Pancreas (tissue), 10 donors: ENCODE measurements around the gene RAB12. TPM values are rescaled to one million over a fixed set of nuclear protein-coding genes. Genes with fewer than 3 reads are reported as not detected.
A peak's percentile ranks its signal among the peaks of the same experiment; 100 is the strongest.

Source experiments
- ATAC-seq, 4 donors: fragments of 200-7000 bp; cut with Tn5 transposase; one replicate each; pipeline versions ENCODE4 v1.8.0 to v1.9.1; 2020; ENCODE audit warnings: mild to moderate bottlenecking in 4 of 4, moderate library complexity in 4 of 4
- DNase-seq, 6 donors: peaks; one replicate each; pipeline ENCODE4 v3.0.0-alpha.2; 2020
- FAIRE-seq: peaks from 2 replicates; lab custom pipeline; 2012; peaks lifted over from hg19 to GRCh38; lab: Jason Lieb, UNC
- H3K27ac ChIP-seq, 4 donors: fragments of 200-600 bp; sonication (generic); 1 replicate in 3 of 4; 2 replicates in 1 of 4; pipeline versions ENCODE4 v1.5.0 to v1.8.0; 2020
- H3K27me3 ChIP-seq, 4 donors: fragments of 200-600 bp; one replicate each; pipeline ENCODE4 v1.8.0; 2021
- H3K36me3 ChIP-seq, 3 donors: fragments of 200-600 bp; sonication (generic) in 1 of 3; one replicate each; pipeline versions ENCODE4 v1.5.0 to v1.8.0; 2020 to 2021
- H3K4me1 ChIP-seq, 3 donors: fragments of 200-600 bp; one replicate each; pipeline ENCODE4 v1.8.0; 2021
- H3K4me3 ChIP-seq, 4 donors: fragments of 200-600 bp; sonication (generic) in 2 of 4; one replicate each; pipeline versions ENCODE4 v1.5.0 to v1.8.0; 2020 to 2021
- H3K9me3 ChIP-seq, 4 donors: fragments of 200-600 bp; one replicate each; pipeline ENCODE4 v1.8.0; 2021
- CTCF ChIP-seq, 4 donors: fragments of 200-600 bp; sonication (generic) in 3 of 4; IDR thresholded peaks; one replicate each; pipeline versions ENCODE4 v1.5.0 to v1.8.0; 2021; ENCODE audit warnings: antibody characterized with exemption in 4 of 4
- WGBS, 2 donors: extraction: QIAGEN DNeasy Blood & Tissue Kit; methylation state at CpG; one replicate each; pipeline ENCODE4 v1.1.7; 2013; 5-methylcytosine and 5-hydroxymethylcytosine counted together
- intact Hi-C, 3 donors: fragments of 100-400 bp; cut with DNase I; formaldehyde crosslinking; loops; one replicate each; pipeline versions ENCODE4 v1.11.1 to v1.14.2; 2022
- polyA plus RNA-seq, 2 donors: library from polyadenylated mRNA; stranded (reverse); fragments of 200-250 nt; gene quantifications; one replicate each; pipeline ENCODE4 v1.2.3, GENCODE V29; 2013
- total RNA-seq, 6 donors: library from RNA; stranded (reverse); fragmentation: NEBNext Ultra II Directional in 4 of 6; extraction: Animal tissue kit (Norgen Biotek cat#: 25700) in 4 of 6; gene quantifications; one replicate each; pipeline versions ENCODE4 v1.2.1 to v1.2.4, GENCODE V29; 2021 to 2023
- donor health status: healthy with polysubstance abuse.
- donor health status: DM: no; HTN: no; CAD: no; lungs with moderate emphysema.
- donor health status: DM: no; HTN: no; CAD: no.
- donor health status: control.
- donor health status: control.
- donor health status: Bipolar disorder and iron deficiency.
- donor health status: DM: yes; HTN: yes; CAD: no.
- donor health status: DM: no; HTN: no; CAD: no.
- donor health status: DM: no; HTN: no; CAD: no.
- donor health status: DM: yes; HTN: yes; CAD: no.

The RAB12 gene
- total and polyA plus RNA-seq, 8 donors: 7.1 to 23.2 (median 11.9) TPM

GRCh38 chr18:8623549-8624106, 14.4 kb downstream of the RAB12 start:
- intact Hi-C loops: no loop called here
- Histone ChIP-seq H3K27me3 (no peaks in the 10 kb centered on the region), H3K4me3 (no peak overlapping the region), H3K4me1 (peaks cover 0 to 3% (median 0%) of the 10 kb centered on the region in 3 donors), H3K9me3 (no peaks in the 10 kb centered on the region), H3K36me3 (no peaks in the 10 kb centered on the region), H3K27ac (peak overlapping the region in 2 of 4 donors; percentile 2 to 14)
- no peak for DNase-seq
- WGBS, 2 donors: 73 to 80% methylated on average over 4 of the region's 4 CpGs
- TF ChIP-seq CTCF (IDR thresholded peaks at IDR 0.05): no peak
- FAIRE-seq: no peak
- ATAC-seq: peak in 3 of 4 donors; percentile 47 to 73 (median 65)

- TF ChIP-seq CTCF (IDR thresholded peaks at IDR 0.05): no peak
- DNase-seq: no peak
- Histone ChIP-seq H3K4me1 (peaks cover 0 to 3% (median 0%) of the 10 kb centered on the region in 3 donors), H3K9me3 (no peaks in the 10 kb centered on the region), H3K27ac (no peak overlapping the region), H3K27me3 (no peaks in the 10 kb centered on the region), H3K36me3 (no peaks in the 10 kb centered on the region), H3K4me3 (no peak overlapping the region)
- WGBS, 2 donors: 61 to 66% methylated on average over 13 of the region's 13 CpGs
- FAIRE-seq: no peak
- intact Hi-C loops: no loop called here
- ATAC-seq: peak in 3 of 4 donors; percentile 10 to 70 (median 66)
These were observed 16.3 kb downstream of the RAB12 start for GRCh38 chr18:8625461-8626092.

GRCh38 chr18:8626414-8627106, 17.3 kb downstream of the RAB12 start:
- Histone ChIP-seq H3K4me3 (no peak overlapping the region), H3K4me1 (peaks cover 0 to 3% (median 0%) of the 10 kb centered on the region in 3 donors), H3K27ac (no peak overlapping the region), H3K36me3 (no peaks in the 10 kb centered on the region), H3K9me3 (no peaks in the 10 kb centered on the region), H3K27me3 (no peaks in the 10 kb centered on the region)
- no peak for TF ChIP-seq CTCF (IDR thresholded peaks at IDR 0.05)
- no peak for FAIRE-seq
- WGBS, 2 donors: 51 to 66% methylated on average over 6 of the region's 6 CpGs
- peak in 2 of 4 donors; percentile 28 to 38 for ATAC-seq
- no peak for DNase-seq
- intact Hi-C loops: no loop called here

GRCh38 chr18:8627107-8627472, 17.9 kb downstream of the RAB12 start:
- no peak for DNase-seq
- H3K4me3 ChIP-seq: no peak overlapping the region
- no peak for ATAC-seq
- 77 to 80% methylated on average over 11 of the region's 11 CpGs for WGBS, 2 donors
- FAIRE-seq: no peak
- intact Hi-C loops: no loop called here
- peaks cover 0 to 3% (median 0%) of the 10 kb centered on the region in 3 donors for H3K4me1 ChIP-seq
- no peak overlapping the region for H3K27ac ChIP-seq
- H3K27me3 ChIP-seq: no peaks in the 10 kb centered on the region
- no peaks in the 10 kb centered on the region for H3K9me3 ChIP-seq
- no peak for TF ChIP-seq CTCF (IDR thresholded peaks at IDR 0.05)
- no peaks in the 10 kb centered on the region for H3K36me3 ChIP-seq
